ENCODE results near the gene S100A1.
"Not testable (repeated sequence)": the region's sequence is repeated elsewhere in the genome, so short reads cannot be mapped to it uniquely, and the experiment has no call there.

The S100A1 gene

DNA sequence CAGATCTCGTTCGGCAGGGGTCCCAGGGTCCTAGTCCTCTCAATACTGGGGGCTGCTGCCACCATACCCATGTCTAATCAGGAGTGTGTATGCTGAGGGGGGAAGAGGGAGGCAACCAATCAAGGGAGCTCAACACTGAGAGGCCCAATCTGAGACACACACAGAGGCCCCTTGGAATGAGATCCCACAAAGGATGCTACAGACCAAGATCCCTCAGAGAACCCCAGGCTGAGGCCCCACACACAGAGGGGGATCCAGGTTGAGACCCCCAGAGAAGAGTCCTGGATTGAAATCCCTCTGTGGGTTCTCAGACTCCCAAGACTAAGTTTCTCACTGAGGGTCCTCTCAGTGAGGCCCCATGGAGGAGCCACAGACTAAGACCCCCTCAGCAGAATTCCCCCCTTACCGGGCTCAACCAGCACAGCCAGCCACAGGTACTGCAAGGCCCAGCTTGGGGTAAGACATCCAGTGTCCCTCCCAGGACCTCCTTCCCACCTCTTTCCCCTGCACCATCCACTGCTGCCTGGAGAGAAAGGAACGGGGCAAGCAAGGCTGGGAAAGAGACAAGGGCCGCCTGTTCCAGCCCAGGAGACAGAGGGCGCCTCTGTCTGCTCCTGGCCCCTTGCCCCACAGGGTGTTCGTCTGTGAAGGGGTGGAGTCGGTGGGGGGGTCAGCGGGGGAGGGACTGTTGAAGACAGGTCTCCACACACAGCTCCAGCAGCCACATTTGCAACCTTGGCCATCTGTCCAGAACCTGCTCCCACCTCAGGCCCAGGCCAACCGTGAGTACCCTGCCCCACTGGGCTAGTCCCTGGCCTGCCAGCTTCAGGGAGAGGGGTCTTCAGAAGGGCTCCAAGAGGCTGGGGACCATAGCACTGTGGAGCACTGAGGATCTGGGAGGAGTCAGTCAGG, at the start of gene S100A1:
Gene S100A1, plus strand, starts transcription at position 720 of the 912 bp plus-strand sequence. CDS start 2,088 bp downstream, outside the sequence.
- no peak for DNase-seq (ENCODE audit: low read depth)

GRCh38 chr1:153578490-153578889, 49.7 kb upstream of the S100A1 start:
- DNase-seq (ENCODE audit: low read depth), result no peak

DNA sequence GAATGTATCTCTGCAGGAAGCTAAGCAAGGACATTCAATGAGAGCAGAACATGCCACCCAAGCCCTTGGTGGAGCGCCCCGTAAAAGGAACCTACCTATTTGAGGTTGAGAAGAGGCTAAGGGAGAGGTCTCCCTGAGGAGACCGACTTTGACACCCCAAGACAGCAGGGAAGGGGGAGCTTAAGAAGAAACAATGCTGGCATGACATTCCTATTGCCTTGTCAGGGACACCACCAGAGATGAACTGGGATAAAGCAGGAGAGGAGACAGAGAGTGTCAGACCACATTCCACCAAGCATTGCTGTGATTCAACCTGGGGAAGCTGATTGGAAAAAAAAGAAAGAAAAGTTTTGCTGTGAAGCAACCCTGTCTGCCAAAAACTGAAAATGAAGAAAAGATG, 49.3 kb upstream of the S100A1 start:
- DNase-seq (ENCODE audit: low read depth), result no peak

- not testable (repeated sequence) for DNase-seq (ENCODE audit: low read depth)
Observed at GRCh38 chr1:153582836-153583235, 45.4 kb upstream of the S100A1 start.

GRCh38 chr1:153583514-153583913, 44.7 kb upstream of the S100A1 start:
- DNase-seq (ENCODE audit: low read depth), result not testable (repeated sequence)

GRCh38 chr1:153583976-153584375, 44.3 kb upstream of the S100A1 start:
- DNase-seq (ENCODE audit: low read depth), result no peak

GRCh38 chr1:153585006-153585405, 43.2 kb upstream of the S100A1 start:
- DNase-seq (ENCODE audit: low read depth), result no peak

DNA sequence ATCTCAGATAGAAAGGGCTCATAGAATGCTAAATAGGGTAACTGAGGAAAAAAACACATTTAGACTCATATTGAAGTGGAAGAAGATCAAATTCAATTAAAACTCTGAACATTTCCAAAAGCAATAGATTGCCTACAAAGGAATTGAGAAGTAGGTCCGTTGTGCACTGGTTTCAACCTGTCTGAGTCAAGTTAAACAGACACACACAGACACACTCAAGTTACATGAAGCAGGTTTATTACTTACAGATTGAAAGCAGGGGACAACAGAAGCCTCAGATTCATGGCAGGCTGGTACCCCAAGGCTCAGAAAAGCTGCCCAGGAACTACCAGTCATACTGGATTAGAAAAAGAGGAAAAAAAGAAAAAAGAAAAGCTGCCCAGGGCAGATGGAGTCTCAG, 41.9 kb upstream of the S100A1 start:
- DNase-seq (ENCODE audit: low read depth), result no peak

- no peak for DNase-seq (ENCODE audit: low read depth)
Observed at GRCh38 chr1:153587314-153587713, 40.9 kb upstream of the S100A1 start.

GRCh38 chr1:153588033-153588432, 40.2 kb upstream of the S100A1 start:
- not testable (repeated sequence) for DNase-seq (ENCODE audit: low read depth)

DNA sequence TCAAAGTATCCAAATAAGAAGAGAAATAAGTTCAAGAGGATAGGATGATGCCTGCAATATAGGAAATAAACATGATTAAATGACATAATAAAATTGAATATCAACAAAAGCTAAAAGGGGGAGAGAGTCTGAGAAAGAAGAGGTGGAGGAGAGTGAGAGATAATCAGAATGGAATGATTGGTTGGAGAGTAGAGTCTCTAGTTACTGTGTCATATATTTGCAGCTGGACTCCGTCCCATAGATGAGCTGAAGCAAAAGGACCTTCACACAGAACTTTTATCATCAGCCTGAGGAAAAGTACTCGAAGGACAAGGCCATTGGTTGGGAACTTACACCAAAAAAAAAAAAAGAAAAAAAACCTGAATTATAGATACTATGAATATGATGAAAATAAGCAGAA, 39.8 kb upstream of the S100A1 start:
- DNase-seq (ENCODE audit: low read depth), result no peak

DNA sequence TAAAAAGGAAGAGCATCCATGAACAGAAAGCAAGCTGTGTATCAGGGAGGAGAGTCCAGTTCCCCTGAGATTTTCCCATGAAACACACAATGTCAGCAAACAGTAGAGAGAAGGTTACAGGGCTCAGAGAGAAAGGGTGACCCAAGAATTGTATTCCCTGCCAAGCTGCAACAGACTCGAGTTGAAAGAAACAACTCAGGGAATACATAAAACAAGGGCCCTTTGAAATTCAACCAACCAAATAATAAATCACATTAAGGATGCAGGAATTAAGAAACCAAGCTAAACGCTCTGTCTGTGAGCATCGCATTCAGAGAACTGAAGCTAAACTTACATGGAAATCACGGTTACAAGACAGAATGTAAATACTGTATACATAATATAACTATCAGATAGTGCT, 35.5 kb upstream of the S100A1 start:
- DNase-seq (ENCODE audit: low read depth), result no peak

DNA sequence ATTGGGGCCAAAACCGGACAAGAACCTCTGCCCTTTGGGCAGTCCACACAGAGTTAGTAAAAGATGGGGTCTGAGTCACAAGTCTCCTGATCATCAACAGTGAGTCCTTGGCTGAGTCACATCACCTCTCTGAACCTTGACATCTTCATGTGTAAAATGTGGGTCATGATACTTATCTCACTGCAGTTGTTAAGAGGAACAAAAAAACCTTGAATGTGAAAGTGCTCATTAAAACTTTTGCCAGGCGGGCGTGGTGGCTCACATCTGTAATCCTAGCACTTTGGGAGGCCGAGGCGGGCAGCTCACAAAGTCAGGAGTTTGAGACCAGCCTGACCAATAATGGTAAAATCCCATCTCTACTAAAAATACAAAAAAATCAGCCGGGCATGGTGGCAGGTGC, 31.0 kb upstream of the S100A1 start:
- no peak for DNase-seq (ENCODE audit: low read depth)

DNA sequence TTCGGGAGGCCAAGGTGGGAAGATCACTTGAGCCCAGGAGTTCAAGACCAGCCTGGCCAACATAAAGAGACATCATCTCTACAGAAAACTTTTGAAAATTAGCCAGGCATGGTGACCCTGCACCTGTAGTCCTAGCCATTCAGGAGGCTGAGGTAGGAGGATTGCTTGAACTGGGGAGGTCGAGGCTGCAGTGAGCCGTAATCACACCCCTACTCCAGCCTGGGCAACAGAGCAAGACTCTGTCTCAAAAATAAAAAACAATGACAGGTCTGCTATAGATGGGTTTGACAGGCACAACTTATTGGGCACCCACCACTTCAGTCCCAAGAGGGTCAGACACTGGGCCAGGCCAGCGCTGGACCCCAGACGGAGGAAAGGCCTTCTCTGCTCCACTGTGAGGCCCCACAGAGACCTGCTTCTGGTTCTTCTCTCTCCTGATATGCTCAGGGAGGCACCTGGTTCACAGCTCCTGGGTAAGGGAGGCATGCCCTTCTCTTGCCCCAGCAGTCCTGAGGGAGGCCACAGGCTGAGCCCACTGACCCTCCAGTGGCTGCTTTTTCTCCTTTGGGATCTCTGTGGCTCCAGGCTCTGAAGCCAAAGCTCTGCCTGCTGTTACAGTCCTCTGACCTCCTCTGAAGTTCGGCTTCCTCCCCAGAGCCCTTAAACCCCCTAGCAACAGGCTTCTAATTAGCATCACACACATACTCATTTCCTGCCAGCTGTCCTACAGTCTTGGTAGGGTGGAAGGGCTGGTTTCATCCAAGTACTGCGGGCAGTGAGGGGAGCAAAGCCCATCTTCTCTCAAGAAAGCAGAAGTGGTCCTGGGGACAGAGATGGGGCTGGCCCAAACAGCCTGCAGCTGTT, 29.7 kb upstream of the S100A1 start:
- DNase-seq (ENCODE audit: low read depth), result no peak

GRCh38 chr1:153599847-153600246, 28.4 kb upstream of the S100A1 start:
- DNase-seq (ENCODE audit: low read depth), result no peak

DNA sequence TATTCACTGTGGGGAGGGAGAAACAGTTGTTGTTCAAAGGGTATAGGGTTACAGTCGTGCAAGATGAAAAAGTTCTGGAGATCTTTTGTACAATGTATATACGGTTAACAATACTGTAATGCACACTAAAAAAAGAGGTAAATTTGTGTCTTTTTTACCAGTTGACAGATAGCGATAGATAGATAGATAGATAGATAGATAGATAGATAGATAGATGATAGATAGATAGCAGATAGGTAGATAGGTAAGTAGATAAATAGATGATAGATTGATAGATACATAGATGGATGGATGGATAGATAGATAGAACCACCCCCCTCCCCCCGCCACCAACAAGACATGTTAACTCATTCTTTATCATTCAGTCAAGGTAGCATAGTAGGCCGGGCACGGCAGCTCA, 25.5 kb upstream of the S100A1 start:
- DNase-seq (ENCODE audit: low read depth), result no peak

- no peak for DNase-seq (ENCODE audit: low read depth)
Observed at GRCh38 chr1:153606194-153606593, 22.0 kb upstream of the S100A1 start.

- no peak for DNase-seq (ENCODE audit: low read depth)
Observed at GRCh38 chr1:153607381-153607780, 20.9 kb upstream of the S100A1 start.

DNA sequence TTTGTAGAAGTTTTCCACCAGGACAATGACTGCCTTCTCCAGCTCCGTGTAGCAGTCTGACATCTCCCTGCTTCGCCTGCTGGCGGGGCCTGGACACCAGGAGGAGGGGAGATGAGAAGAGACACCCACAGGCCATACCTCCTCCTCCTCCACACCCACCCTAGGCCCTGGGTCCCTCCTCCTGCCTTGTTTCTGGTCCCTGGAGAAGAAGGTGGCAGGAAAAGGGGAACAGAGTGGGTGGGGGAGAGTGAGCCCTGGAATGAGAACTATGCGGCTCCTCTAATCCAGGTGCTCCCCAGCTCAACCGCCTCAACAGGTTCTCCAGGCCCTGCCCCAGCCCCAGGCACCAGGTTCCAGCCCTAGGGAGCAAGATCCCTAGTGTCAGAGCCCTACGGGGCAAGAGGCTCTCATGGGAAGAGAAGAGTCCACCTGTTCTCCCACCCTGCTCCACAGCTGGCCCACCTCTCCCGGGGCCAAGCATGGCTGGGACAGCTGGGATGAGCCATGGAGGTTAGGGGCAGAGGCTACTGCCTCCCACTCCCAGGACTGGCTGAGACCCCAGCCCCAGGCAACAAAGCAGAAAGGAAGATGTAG, 20.0 kb upstream of the S100A1 start:
- no peak for DNase-seq (ENCODE audit: low read depth)

GRCh38 chr1:153608742-153609584, 19.3 kb upstream of the S100A1 start:
- DNase-seq (ENCODE audit: low read depth), result no peak

DNA sequence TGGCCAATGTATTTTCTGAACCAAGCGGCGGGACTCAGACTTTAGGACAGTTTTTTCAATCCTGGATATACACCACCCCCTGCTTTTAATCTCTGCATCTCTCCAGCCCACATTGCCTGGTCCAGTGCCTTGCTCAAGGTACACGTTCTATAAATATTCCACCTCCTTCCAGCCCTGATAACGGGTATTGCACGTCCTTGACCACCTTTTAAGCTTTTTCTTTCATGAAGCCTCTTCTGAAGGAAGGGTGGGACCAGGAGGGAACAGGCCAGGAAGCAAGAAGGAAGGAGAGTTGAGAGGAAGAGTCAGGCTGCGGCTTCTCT, 18.7 kb upstream of the S100A1 start:
- no peak for DNase-seq (ENCODE audit: low read depth)

DNA sequence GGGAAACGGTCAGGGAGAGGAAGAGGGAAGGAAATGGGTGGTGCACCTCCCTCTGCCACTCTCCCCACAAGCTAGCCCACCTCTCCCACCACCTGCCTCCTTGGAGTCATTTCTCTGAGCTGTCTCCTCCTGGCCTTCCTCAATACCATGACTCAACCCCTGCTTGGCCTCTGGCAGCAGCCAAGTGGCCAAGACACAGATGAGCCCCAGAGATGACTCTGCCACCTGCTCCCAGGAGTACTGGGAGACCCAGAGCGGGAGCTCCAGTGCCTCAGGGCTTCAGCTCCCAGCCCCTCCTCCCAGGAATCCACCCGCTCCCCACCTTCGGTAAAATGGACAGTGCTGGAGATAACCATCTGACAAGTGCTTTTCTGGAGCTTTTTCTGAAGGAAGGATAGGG, 17.9 kb upstream of the S100A1 start:
- no peak for DNase-seq (ENCODE audit: low read depth)

Data from stimulated activated CD8-positive, alpha-beta memory T cell treated with anti-CD3 and anti-CD28 coated beads, Interleukin-12 subunit alpha, Interleukin-12 subunit beta, amount 100 ng/mL, for 4 hours (primary cell).